Measurements from ENCODE around the gene ANKS1B.

GRCh38 chr12:99151744-99152143 lies 833.0 kb downstream of the ANKS1B start:
- TF ChIP-seq GATA2 (IDR thresholded peaks at IDR 0.05; ENCODE audit: low read depth, low read length) (no peak), GATA3 (IDR thresholded peaks at IDR 0.05; ENCODE audit: low read depth, low read length) (no peak)

Data from SH-SY5Y (cell line).